Immature natural killer cell (primary cell): ENCODE measurements around the gene IGSF21. TPM values are rescaled to one million over a fixed set of nuclear protein-coding genes. Genes with fewer than 3 reads are reported as not detected.

Experiments
- DNase-seq, 3 donors: peaks; one replicate each; pipeline ENCODE4 v3.0.0; 2022; ENCODE audit warnings: mixed read lengths in 1 of 3
- H3K27ac Mint-ChIP-seq, 6 donors: one replicate each; pipeline ENCODE4 v1.8.0; 2020; ENCODE audit warnings: mixed read lengths in 6 of 6, mild to moderate bottlenecking in 5 of 6, inconsistent platforms in 4 of 6, moderate library complexity in 3 of 6
- H3K27me3 Mint-ChIP-seq, 3 donors: one replicate each; pipeline ENCODE4 v1.8.0; 2020 to 2021; ENCODE audit warnings: low read depth in 3 of 3, mild to moderate bottlenecking in 3 of 3, mixed read lengths in 3 of 3, moderate library complexity in 3 of 3, inconsistent platforms in 1 of 3
- H3K36me3 Mint-ChIP-seq, 3 donors: one replicate each; pipeline ENCODE4 v1.8.0; 2020; ENCODE audit warnings: mixed read lengths in 3 of 3, inconsistent platforms in 2 of 3, mild to moderate bottlenecking in 2 of 3
- H3K4me1 Mint-ChIP-seq, 2 donors: one replicate each; pipeline ENCODE4 v1.8.0; 2020; ENCODE audit warnings: inconsistent platforms in 2 of 2, mild to moderate bottlenecking in 2 of 2, mixed read lengths in 2 of 2, moderate library complexity in 1 of 2
- H3K4me3 Mint-ChIP-seq, 5 donors: one replicate each; pipeline ENCODE4 v1.8.0; 2020; ENCODE audit warnings: mild to moderate bottlenecking in 5 of 5, mixed read lengths in 5 of 5, inconsistent platforms in 3 of 5, moderate library complexity in 3 of 5
- H3K9me3 Mint-ChIP-seq, 6 donors: one replicate each; pipeline ENCODE4 v1.8.0; 2020; ENCODE audit warnings: mild to moderate bottlenecking in 6 of 6, mixed read lengths in 6 of 6, inconsistent platforms in 4 of 6, moderate library complexity in 3 of 6
- polyA plus RNA-seq, 3 donors: library from polyadenylated mRNA; unstranded; fragments of 300-500 nt; fragmentation: Illumina TruSeq; gene quantifications; one replicate each; pipeline ENCODE4 v1.2.3, GENCODE V29; 2021

IGSF21 gene
- polyA plus RNA-seq, 3 donors from 2014 or later, result not detected

DNA sequence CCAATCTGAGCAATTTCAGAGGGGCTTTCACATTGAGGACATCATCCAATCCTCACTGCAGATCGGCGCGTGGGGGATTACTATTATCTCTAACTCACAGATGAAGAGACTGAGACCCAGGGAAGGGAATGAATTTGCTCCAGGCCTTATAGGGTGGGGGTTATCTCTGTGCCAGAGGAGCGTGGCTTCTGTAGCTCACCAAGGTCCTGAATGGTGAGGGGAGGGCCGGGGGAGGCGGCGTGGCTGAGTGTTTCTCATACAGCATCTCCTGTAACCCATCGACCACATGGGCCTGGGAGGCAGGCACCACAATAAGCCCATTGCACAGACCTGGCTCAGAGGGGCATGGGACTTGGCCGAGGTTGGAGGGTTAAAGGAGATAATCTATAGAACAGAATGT lies 230.2 kb downstream of the IGSF21 start:
- Mint-ChIP-seq H3K4me3 (no peak overlapping the region), H3K9me3 (no peaks in the 10 kb centered on the region), H3K4me1 (no peaks in the 10 kb centered on the region), H3K36me3 (no peaks in the 10 kb centered on the region), H3K27ac (no peak overlapping the region), H3K27me3 (peaks cover 3 to 4% (median 3%) of the 10 kb centered on the region in 3 donors)
- no peak for DNase-seq

DNA sequence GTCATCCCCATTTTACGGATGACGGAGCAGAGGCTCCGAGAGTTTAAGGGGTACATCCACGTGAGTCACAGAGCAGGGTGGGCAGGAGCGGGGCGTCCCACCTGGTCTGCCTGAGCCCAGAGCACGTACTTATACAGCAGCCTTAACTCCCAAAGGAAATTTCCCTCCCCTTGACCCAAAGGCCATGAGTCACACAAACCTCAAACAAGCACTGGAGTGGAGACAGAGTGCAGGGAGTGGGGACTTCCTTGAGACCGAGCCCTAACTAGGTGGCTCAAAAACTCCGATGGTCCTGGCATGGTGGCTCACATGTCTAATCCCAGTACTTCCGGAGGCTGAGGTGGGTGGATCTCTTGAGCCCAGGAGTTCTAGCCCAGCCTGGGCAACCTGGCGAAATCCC lies 231.6 kb downstream of the IGSF21 start:
- no peaks in the 10 kb centered on the region for H3K36me3 Mint-ChIP-seq
- peaks cover 3 to 4% (median 3%) of the 10 kb centered on the region in 3 donors for H3K27me3 Mint-ChIP-seq
- H3K4me1 Mint-ChIP-seq, result no peaks in the 10 kb centered on the region
- H3K4me3 Mint-ChIP-seq, result no peak overlapping the region
- H3K9me3 Mint-ChIP-seq, result no peaks in the 10 kb centered on the region
- no peak overlapping the region for H3K27ac Mint-ChIP-seq
- DNase-seq, result no peak

DNA sequence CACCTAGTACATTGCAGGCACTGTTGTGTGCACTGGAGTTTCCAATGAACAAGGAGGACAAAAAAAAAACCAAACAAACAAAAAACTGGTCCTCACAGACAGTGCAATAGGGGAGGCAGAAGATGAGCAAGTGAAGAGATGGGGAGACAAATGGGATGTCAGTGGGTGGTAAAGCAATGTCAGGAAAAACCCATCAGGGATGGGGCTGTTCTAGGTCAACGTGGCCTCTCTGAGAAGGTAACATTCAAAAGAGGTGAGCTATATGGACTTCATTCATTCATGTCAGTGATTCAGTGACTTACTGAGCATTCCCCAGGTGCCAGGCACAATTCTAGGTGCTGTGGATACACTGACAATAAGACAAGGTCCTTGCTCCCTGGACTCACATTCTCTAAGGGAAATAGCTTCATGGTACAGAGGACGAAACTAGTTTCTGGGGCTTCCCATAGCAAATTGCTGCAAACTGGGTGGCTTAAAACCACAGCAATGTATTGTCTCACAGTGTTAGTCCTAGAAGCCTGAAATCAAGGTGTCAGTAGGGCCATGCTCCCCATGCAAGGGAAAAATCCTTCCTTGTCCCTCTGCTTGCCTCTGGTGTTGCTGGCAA lies 232.7 kb downstream of the IGSF21 start:
- no peaks in the 10 kb centered on the region for H3K36me3 Mint-ChIP-seq
- H3K27me3 Mint-ChIP-seq, result peaks cover 3 to 4% (median 4%) of the 10 kb centered on the region in 3 donors
- no peak overlapping the region for H3K27ac Mint-ChIP-seq
- no peaks in the 10 kb centered on the region for H3K9me3 Mint-ChIP-seq
- no peak overlapping the region for H3K4me3 Mint-ChIP-seq
- DNase-seq, result no peak
- no peaks in the 10 kb centered on the region for H3K4me1 Mint-ChIP-seq

DNA sequence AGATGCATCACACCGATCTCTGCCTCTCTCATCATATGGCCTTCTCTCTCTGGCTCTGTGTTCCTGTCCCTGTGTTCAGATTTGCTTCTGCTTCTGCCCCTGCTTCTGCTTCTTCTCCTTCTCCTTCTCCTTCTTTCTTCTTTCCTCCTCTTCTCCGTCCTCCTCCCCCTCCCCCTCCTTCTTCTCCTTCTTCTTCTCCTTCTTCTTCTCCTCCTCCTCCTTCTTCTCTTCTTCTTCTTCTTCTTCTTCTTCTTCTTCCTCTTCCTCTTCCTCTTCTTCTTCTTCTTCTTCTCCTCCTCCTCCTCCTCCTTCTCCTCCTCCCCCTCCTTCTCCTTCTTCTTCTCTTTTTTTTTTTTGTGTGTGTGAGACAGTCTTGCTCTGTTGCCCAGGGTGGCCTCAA lies 233.2 kb downstream of the IGSF21 start:
- no peaks in the 10 kb centered on the region for H3K4me1 Mint-ChIP-seq
- H3K27ac Mint-ChIP-seq, result no peak overlapping the region
- H3K4me3 Mint-ChIP-seq, result no peak overlapping the region
- no peak for DNase-seq
- peaks cover 0 to 4% (median 3%) of the 10 kb centered on the region in 3 donors for H3K27me3 Mint-ChIP-seq
- H3K36me3 Mint-ChIP-seq, result no peaks in the 10 kb centered on the region
- H3K9me3 Mint-ChIP-seq, result no peaks in the 10 kb centered on the region

DNA sequence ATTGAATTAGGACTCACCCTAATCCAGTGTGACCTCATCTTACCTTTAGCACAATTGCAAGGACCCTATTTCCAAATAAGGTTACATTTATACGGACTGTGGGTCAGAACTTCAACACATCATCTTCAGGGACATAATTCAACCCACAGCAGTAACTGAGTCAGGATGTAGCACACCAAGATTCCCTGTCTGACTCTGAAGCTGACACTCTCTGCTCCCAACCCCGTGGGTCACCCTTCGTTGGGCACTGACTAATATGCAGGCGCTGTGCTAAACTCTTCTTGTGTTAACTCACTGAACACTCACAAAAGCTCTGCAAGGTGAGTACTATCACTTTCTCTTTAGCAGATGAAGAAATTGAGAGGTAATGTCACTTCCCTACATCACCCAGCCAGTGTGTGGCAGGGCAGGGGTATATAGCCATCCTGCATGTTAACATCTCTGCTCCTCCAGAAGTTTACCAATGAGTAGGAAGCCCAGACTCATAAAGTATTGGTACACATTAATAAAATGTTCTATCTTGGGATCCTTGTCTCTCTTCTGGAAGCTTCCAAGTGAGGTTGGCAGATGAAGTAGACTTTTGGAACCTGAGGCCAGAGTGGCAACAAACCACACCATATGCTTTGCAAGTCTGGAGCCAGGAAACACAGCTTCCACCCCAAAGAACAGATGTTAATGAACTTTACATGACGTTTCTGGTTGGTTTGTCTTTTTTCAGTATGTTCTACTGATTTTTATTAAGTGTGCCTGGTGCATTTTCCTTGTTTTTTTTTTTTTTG lies 233.9 kb downstream of the IGSF21 start:
- H3K36me3 Mint-ChIP-seq, result no peaks in the 10 kb centered on the region
- H3K4me3 Mint-ChIP-seq, result no peak overlapping the region
- H3K27me3 Mint-ChIP-seq, result peaks cover 0 to 8% (median 3%) of the 10 kb centered on the region in 3 donors
- no peak for DNase-seq
- H3K4me1 Mint-ChIP-seq, result no peaks in the 10 kb centered on the region
- no peaks in the 10 kb centered on the region for H3K9me3 Mint-ChIP-seq
- H3K27ac Mint-ChIP-seq, result no peak overlapping the region

DNA sequence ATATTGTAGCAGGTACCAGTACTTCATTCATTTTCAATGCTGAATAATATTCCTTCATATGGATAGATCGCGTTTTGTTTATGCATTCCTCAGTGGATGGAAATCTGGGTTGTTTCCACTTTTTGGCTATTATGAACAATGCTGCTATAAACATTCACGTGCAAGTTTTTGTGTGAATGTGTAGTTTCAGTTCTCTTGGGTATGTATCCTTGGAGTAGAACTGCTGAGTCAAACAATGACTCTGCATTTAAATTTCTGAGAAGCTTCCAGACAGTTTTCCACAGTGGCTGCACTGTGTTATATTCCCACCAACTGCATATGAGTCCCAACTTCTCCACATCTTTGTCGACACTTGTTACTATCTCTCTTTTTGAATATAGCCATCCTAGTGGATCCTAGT lies 235.1 kb downstream of the IGSF21 start:
- H3K36me3 Mint-ChIP-seq, result no peaks in the 10 kb centered on the region
- no peaks in the 10 kb centered on the region for H3K4me1 Mint-ChIP-seq
- H3K4me3 Mint-ChIP-seq, result no peak overlapping the region
- no peak for DNase-seq
- H3K27me3 Mint-ChIP-seq, result peaks cover 2 to 8% (median 3%) of the 10 kb centered on the region in 3 donors
- no peak overlapping the region for H3K27ac Mint-ChIP-seq
- H3K9me3 Mint-ChIP-seq, result no peaks in the 10 kb centered on the region

DNA sequence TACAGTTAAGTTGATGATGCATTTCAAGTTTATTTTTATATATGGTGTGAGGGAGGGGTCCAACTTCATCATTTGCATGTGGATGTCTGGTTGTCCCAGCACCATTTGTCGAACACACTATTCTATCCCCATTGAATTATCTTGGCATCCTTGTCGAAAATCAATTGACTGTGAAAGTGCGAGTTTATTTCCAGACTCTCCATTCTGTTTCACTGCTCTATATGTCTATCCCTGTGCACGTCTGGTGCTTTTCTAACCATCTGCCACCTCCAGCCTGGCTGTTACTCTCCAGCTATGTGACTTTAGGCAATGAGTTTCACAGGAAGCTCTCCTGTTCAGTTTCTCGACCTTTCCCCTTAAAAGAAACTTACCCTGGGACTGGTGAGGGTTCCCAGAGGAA lies 236.0 kb downstream of the IGSF21 start:
- Mint-ChIP-seq H3K9me3 (no peaks in the 10 kb centered on the region), H3K27me3 (peaks cover 2 to 8% (median 3%) of the 10 kb centered on the region in 3 donors), H3K27ac (peak overlapping the region in 1 of 6 donors; percentile 66), H3K4me1 (no peaks in the 10 kb centered on the region), H3K36me3 (no peaks in the 10 kb centered on the region), H3K4me3 (no peak overlapping the region)
- DNase-seq, result no peak

DNA sequence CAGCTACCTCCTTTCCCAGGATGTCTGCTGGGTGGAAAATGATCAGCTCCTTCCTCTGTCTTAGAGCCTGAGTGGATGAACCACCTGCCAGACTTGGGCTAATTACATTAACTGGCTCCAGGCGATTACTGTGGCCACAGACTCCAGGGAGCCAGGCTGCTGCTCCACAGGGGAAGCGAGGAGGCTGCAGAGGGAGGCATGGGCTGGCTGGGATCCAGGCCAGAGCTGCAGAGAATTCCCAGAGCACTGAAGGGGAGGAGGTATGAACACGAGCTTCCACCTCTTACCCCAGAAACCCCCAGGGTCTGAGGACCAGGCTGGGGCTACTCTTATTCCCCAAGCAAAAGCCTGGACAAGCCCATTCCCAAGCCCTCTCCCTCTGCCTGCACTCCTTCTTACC lies 237.2 kb downstream of the IGSF21 start:
- Mint-ChIP-seq H3K4me3 (no peak overlapping the region), H3K27ac (no peak overlapping the region), H3K9me3 (no peaks in the 10 kb centered on the region), H3K36me3 (no peaks in the 10 kb centered on the region), H3K4me1 (no peaks in the 10 kb centered on the region), H3K27me3 (peaks cover 2 to 8% (median 4%) of the 10 kb centered on the region in 3 donors)
- no peak for DNase-seq

DNA sequence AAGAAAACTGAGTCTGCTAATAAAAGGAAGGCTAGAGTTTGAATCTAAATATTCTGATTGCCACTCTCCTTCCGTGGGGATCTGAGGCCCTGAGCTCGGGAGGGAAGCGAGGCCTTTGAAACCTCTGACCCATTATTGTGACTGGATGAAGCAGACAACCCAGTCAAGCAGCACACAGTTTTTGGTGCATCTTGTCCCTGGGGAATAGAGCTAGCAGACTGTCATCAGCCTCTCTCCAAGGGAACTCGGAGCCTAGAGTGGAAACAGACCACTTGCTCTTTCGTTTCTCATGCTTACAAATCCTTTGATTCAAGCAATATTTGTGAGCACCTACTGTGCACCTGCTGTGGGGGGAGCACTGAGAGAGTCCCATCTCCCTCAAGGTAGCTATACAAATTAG lies 240.0 kb downstream of the IGSF21 start:
- Mint-ChIP-seq H3K27me3 (peaks cover 1 to 5% (median 2%) of the 10 kb centered on the region in 3 donors), H3K4me1 (no peaks in the 10 kb centered on the region), H3K36me3 (no peaks in the 10 kb centered on the region), H3K4me3 (no peak overlapping the region), H3K9me3 (no peaks in the 10 kb centered on the region), H3K27ac (no peak overlapping the region)
- DNase-seq, result no peak

DNA sequence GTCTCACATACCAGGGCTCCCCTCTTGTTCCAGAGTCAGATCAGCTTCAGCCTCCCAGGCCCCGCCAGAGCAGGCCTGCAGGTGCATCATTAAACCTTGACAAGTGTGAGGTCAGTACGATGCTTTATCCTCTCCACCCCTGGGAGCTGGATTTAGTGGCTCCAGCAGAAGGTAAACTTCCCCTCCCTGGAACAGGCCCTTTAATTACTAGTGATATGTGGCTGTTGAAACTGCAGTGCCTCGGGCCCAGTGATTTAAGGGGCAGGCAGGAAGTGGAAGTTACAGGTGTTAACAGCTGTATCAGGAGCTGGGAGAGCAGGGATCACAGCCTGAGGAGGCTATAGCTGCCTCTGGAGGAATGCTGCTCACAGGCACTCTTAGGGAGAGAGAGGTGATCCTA lies 240.8 kb downstream of the IGSF21 start:
- no peak overlapping the region for H3K27ac Mint-ChIP-seq
- H3K27me3 Mint-ChIP-seq, result peaks cover 1 to 5% (median 2%) of the 10 kb centered on the region in 3 donors
- H3K4me3 Mint-ChIP-seq, result no peak overlapping the region
- no peaks in the 10 kb centered on the region for H3K36me3 Mint-ChIP-seq
- H3K9me3 Mint-ChIP-seq, result no peaks in the 10 kb centered on the region
- no peak for DNase-seq
- H3K4me1 Mint-ChIP-seq, result no peaks in the 10 kb centered on the region

DNA sequence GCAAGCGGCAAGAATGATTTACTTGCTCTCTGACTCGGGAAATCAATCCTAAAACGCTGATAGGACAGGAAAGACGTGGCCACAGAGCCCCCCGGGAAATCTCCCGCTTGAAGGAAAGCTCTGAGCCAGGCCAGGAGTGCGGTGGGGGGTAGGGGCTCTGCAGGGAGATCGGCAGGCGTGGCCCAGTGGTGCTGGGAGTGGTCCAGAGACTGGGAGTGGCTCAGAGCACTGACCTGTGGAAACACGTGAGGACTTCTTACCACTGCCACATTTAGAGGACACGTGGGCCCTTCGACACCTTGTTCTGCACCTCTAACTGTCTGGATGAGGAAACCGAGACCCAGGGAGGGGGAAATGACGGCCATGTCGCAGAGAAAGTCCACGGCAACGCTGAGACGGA lies 243.1 kb downstream of the IGSF21 start:
- Mint-ChIP-seq H3K4me3 (no peak overlapping the region), H3K27ac (no peak overlapping the region), H3K27me3 (peaks cover 3 to 14% (median 5%) of the 10 kb centered on the region in 3 donors), H3K9me3 (peaks cover 0 to 2% (median 0%) of the 10 kb centered on the region in 6 donors), H3K36me3 (no peaks in the 10 kb centered on the region), H3K4me1 (no peaks in the 10 kb centered on the region)
- no peak for DNase-seq

DNA sequence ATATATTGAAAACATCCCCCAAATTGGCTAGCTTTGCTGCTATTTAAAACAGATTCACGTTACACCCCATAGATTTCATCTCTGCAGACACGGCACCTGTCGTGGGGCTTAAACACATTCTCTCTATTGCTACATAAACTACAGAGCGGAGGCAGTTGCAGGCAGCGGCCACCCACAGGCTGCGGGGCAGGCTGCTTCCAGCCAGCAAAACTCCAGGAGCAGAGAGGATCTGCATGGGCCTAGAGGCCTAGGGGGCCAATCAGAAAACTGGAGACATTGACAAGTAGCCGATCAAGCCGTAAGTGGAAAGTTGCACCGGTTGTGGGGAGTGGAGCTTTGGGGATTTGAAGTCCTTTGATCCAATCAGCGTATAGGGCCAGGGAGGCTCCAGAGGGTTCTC lies 244.1 kb downstream of the IGSF21 start:
- H3K4me3 Mint-ChIP-seq, result no peak overlapping the region
- H3K27me3 Mint-ChIP-seq, result peaks cover 3 to 14% (median 4%) of the 10 kb centered on the region in 3 donors
- no peak overlapping the region for H3K27ac Mint-ChIP-seq
- no peaks in the 10 kb centered on the region for H3K4me1 Mint-ChIP-seq
- DNase-seq, result no peak
- no peaks in the 10 kb centered on the region for H3K36me3 Mint-ChIP-seq
- H3K9me3 Mint-ChIP-seq, result peaks cover 0 to 2% (median 0%) of the 10 kb centered on the region in 6 donors

DNA sequence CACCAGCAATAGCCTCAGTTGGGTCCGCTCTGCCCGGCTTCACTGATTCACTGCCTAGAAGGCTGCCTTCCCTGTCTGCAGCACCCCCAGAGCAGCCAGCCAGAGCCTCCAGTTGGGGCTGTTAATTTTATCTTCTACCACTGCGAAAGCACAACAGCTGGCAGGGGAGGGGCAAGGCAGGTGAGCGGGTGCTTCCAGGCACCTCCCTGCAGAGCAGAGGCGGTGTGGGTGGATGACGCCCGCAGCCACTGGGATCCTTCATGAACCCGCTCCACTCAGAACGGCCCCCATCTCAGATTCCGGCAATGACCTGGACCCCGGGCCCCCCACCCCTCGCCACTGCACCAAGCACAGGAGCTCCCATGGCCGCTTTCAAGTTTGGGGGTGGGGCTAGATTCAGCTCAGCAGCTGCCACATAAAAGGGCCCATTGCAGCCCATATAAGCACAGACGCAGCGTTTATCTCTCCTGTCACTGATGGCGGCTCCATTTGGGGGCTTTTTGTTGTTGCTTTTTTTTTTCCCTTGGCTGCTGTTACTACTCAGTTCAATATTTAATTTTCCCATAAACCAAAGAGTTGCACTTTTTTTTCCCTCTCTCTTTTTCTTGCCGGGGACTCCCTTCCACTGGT lies 245.2 kb downstream of the IGSF21 start:
- no peak overlapping the region for H3K27ac Mint-ChIP-seq
- H3K4me3 Mint-ChIP-seq, result no peak overlapping the region
- DNase-seq, result no peak
- no peaks in the 10 kb centered on the region for H3K4me1 Mint-ChIP-seq
- peaks cover 0 to 2% (median 0%) of the 10 kb centered on the region in 6 donors for H3K9me3 Mint-ChIP-seq
- H3K36me3 Mint-ChIP-seq, result no peaks in the 10 kb centered on the region
- peaks cover 3 to 16% (median 6%) of the 10 kb centered on the region in 3 donors for H3K27me3 Mint-ChIP-seq

DNA sequence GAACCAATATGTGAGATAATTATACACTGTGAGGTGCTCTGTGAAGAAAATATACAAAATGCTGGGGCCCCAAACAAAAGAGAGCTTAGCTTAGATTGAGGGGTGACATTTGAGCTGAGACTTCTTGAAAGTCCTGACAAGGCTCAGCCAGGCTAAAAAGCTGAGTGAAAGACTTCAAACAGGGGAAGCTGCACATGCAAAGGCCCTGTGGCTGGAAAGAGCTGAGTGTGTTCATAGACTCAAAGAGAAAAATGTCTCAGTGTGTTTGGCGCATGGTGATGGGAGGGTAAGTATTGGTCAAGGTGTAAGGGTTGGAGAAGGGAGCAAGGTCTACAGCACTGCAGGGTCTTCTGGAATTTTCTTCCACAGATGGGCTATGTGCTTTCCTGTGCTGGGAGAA lies 245.9 kb downstream of the IGSF21 start:
- Mint-ChIP-seq H3K27ac (no peak overlapping the region), H3K36me3 (no peaks in the 10 kb centered on the region), H3K4me1 (no peaks in the 10 kb centered on the region), H3K9me3 (peaks cover 0 to 2% (median 0%) of the 10 kb centered on the region in 6 donors), H3K27me3 (peaks cover 3 to 18% (median 6%) of the 10 kb centered on the region in 3 donors), H3K4me3 (no peak overlapping the region)
- DNase-seq, result no peak
